Measurements from ENCODE around the gene GPR25. TPM values are rescaled to one million over a fixed set of nuclear protein-coding genes. Genes with fewer than 3 reads are reported as not detected.
"Not testable (repeated sequence)": the region's sequence is repeated elsewhere in the genome, so short reads cannot be mapped to it uniquely, and the experiment has no call there.

GPR25 gene
- total and polyA plus RNA-seq, 2 of the 4 experiments (the other 2 are of a cell fraction) = not detected

GRCh38 chr1:200911936-200912335 is 39.2 kb downstream of the GPR25 start:
- H3K27ac ChIP-seq (ENCODE audit: insufficient read depth, low read length); ATAC-seq (ENCODE audit: low read depth); H3K9me3 ChIP-seq (ENCODE audit: control insufficient read depth, insufficient read depth, low read length); H2AK5ac ChIP-seq (ENCODE audit: low read depth, low read length); H3K56ac ChIP-seq (ENCODE audit: extremely low read depth, insufficient read depth, low read length); H3K4ac ChIP-seq (ENCODE audit: low read depth, low read length); BruUV-seq (replicated peaks); H4K8ac ChIP-seq (ENCODE audit: low read depth in 2 of 2, low read length in 2 of 2); H2AFZ ChIP-seq (replicated peaks; ENCODE audit: low read length, poor library complexity); H4K91ac ChIP-seq (ENCODE audit: insufficient read depth, low read depth, low read length); H3K36me3 ChIP-seq (ENCODE audit: control insufficient read depth, insufficient read depth, low read length); H3K4me2 ChIP-seq (ENCODE audit: low read depth, low read length); H2AK9ac ChIP-seq (replicated peaks; ENCODE audit: low read depth, low read length, poor library complexity); dilution Hi-C loops (cut with HindIII; ENCODE audit: low sequenced_read_pairs, unreplicated experiment); H2BK15ac ChIP-seq (ENCODE audit: low read depth, low read length); POLR2A ChIA-PET (ENCODE audit: unreplicated experiment); H3K18ac ChIP-seq (ENCODE audit: low read depth, low read length); H2BK120ac ChIP-seq (ENCODE audit: low read depth, low read length); H4K5ac ChIP-seq (ENCODE audit: low read depth, low read length); H3K9me1 ChIP-seq (ENCODE audit: insufficient read depth, low read length); H4K20me1 ChIP-seq (ENCODE audit: insufficient read depth, low read length); in situ Hi-C loops (cut with MboI; ENCODE audit: low sequenced_read_pairs); intact Hi-C loops (cut with micrococcal nuclease); H3K9ac ChIP-seq (ENCODE audit: low read depth, low read length); H3K4me3 ChIP-seq (ENCODE audit: insufficient read depth, low read depth, low read length); H2BK5ac ChIP-seq (ENCODE audit: low read depth, low read length, poor library complexity, severe bottlenecking); H3K79me1 ChIP-seq (ENCODE audit: low read depth in 1 of 2, low read length in 2 of 2); H3K14ac ChIP-seq (replicated peaks; ENCODE audit: low read depth, low read length); CTCF ChIA-PET; DNase-seq; H3K4me1 ChIP-seq (ENCODE audit: control insufficient read depth, insufficient read depth, low read length); H2BK20ac ChIP-seq (ENCODE audit: low read depth, low read length); H3K23ac ChIP-seq (ENCODE audit: low read depth, low read length): not testable (repeated sequence)
- 83% methylated on average over 2 of the region's 21 CpGs; no CpG with 5 or more reads in 1 of the 2 experiments for WGBS, 2 experiments (ENCODE audit: extremely low coverage in 2 of 2, insufficient read length in 1 of 2)
- H3K27me3 ChIP-seq (ENCODE audit: control insufficient read depth, insufficient read depth, low read length) = peaks cover 28% of the 10 kb centered on the region

Data from IMR-90 (cell line).